Body of pancreas (tissue), 4 donors: ENCODE measurements around the gene SLC6A2. TPM values are rescaled to one million over a fixed set of nuclear protein-coding genes. Genes with fewer than 3 reads are reported as not detected.

Experiments
- ATAC-seq: fragments of 150-250 bp; one replicate; pipeline ENCODE4 v1.9.1; 2016
- DNase-seq, 4 donors: peaks; one replicate each; pipeline ENCODE4 v3.0.0-alpha.2; 2019
- H3K27ac ChIP-seq, 4 donors: fragments of 200-600 bp; sonication (generic); 1 replicate in 3 of 4; 2 replicates in 1 of 4; pipeline versions ENCODE4 v1.5.1 to v1.6.1; 2016 to 2019; ENCODE audit warnings: mild to moderate bottlenecking in 1 of 4, mixed read lengths in 1 of 4, moderate library complexity in 1 of 4
- H3K27me3 ChIP-seq, 2 donors: fragments of 200-600 bp; sonication (generic); one replicate each; pipeline ENCODE4 v1.6.0; 2016; ENCODE audit warnings: mild to moderate bottlenecking in 1 of 2
- H3K36me3 ChIP-seq, 2 donors: fragments of 200-600 bp; sonication (generic); replicated peaks in 1 of 2; 2 replicates each; pipeline ENCODE4 v1.5.1; 2016; ENCODE audit warnings: low read depth in 2 of 2; ENCODE audit not compliant: insufficient read depth in 1 of 2
- H3K4me1 ChIP-seq: fragments of 200-600 bp; sonication (generic); one replicate; pipeline ENCODE4 v1.6.0; 2016
- H3K4me3 ChIP-seq, 2 donors: fragments of 200-600 bp; sonication (generic); 1 replicate in 1 of 2; 2 replicates in 1 of 2; pipeline ENCODE4 v1.5.1; 2016 to 2019
- H3K9me3 ChIP-seq, 3 donors: fragments of 200-600 bp; sonication (generic); 1 replicate in 2 of 3; 2 replicates in 1 of 3; pipeline ENCODE4 v1.5.1; 2016
- POLR2A ChIP-seq, 3 donors: fragments of 450-650 bp; IDR thresholded peaks; one replicate each; pipeline ENCODE4 v1.6.1; 2016; ENCODE audit warnings: antibody characterized with exemption in 3 of 3, mild to moderate bottlenecking in 2 of 3
- WGBS, 2 donors: methylation state at CpG; one replicate each; pipeline ENCODE4 v1.1.5; 2017; 5-methylcytosine and 5-hydroxymethylcytosine counted together
- intact Hi-C: fragments of 100-400 bp; cut with DNase I; formaldehyde crosslinking; loops from one replicate; pipeline ENCODE4 v1.15.1; 2023
- total RNA-seq, 2 donors: library from RNA; depleted of rRNA; stranded (reverse); fragments of >200 nt; gene quantifications; one replicate each; pipeline ENCODE4 v1.1.0, GENCODE V29; 2016
- TF ChIP-seq, protein P1 (sequence below), 7 experiments: fragments of 450-650 bp in 4 of 7; fragments of 200-600 bp in 3 of 7; sonication (generic) in 3 of 7; IDR thresholded peaks; one replicate each; pipeline ENCODE4 v1.5.1; 2016 to 2019; ENCODE audit warnings: antibody characterized with exemption in 7 of 7

The SLC6A2 gene
- total RNA-seq, 2 donors from 2014 or later = not detected

DNA sequence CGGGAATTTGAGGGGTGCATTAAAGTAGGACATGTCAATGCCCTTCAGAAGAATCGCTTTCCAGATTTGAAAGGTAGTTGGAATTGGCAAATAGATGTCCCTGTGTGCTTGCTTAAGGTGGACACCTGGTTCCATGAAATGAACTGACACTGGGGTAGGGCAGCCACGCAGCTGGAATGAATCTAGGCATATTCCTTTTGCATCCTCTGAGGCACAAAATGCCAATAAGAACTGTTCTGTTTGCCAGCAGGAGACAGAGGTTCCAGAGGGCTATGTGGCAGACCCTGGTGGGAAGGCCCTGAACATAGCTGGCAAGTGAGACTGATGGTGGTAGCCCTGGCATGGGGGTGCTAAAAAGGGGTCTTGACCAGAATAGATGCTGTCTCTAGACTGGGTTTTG, 61.5 kb downstream of the SLC6A2 start:
- Histone ChIP-seq H3K27me3 (no peaks in the 10 kb centered on the region), H3K9me3 (no peaks in the 10 kb centered on the region), H3K4me3 (no peak overlapping the region), H3K36me3 (no peaks in the 10 kb centered on the region), H3K27ac (no peak overlapping the region), H3K4me1 (no peaks in the 10 kb centered on the region)
- DNase-seq (no peak), ATAC-seq (no peak)
- WGBS, 2 donors = 65 to 72% methylated on average over 3 of the region's 3 CpGs
- no peak for TF ChIP-seq POLR2A (IDR thresholded peaks at IDR 0.05)
- TF ChIP-seq, protein P1, sequence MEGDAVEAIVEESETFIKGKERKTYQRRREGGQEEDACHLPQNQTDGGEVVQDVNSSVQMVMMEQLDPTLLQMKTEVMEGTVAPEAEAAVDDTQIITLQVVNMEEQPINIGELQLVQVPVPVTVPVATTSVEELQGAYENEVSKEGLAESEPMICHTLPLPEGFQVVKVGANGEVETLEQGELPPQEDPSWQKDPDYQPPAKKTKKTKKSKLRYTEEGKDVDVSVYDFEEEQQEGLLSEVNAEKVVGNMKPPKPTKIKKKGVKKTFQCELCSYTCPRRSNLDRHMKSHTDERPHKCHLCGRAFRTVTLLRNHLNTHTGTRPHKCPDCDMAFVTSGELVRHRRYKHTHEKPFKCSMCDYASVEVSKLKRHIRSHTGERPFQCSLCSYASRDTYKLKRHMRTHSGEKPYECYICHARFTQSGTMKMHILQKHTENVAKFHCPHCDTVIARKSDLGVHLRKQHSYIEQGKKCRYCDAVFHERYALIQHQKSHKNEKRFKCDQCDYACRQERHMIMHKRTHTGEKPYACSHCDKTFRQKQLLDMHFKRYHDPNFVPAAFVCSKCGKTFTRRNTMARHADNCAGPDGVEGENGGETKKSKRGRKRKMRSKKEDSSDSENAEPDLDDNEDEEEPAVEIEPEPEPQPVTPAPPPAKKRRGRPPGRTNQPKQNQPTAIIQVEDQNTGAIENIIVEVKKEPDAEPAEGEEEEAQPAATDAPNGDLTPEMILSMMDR (IDR thresholded peaks at IDR 0.05) = no peak
- intact Hi-C loops = no loop called here

GRCh38 chr16:55725055-55725777, 69.4 kb downstream of the SLC6A2 start:
- intact Hi-C loops = no loop called here
- Histone ChIP-seq H3K27ac (no peak overlapping the region), H3K36me3 (no peaks in the 10 kb centered on the region), H3K4me3 (no peak overlapping the region), H3K9me3 (no peaks in the 10 kb centered on the region), H3K4me1 (no peaks in the 10 kb centered on the region), H3K27me3 (no peaks in the 10 kb centered on the region)
- ATAC-seq (no peak), DNase-seq (no peak)
- TF ChIP-seq, protein P1 (IDR thresholded peaks at IDR 0.05) = no peak
- TF ChIP-seq POLR2A (IDR thresholded peaks at IDR 0.05) = no peak
- 45 to 61% methylated on average over 5 of the region's 5 CpGs for WGBS, 2 donors

DNA sequence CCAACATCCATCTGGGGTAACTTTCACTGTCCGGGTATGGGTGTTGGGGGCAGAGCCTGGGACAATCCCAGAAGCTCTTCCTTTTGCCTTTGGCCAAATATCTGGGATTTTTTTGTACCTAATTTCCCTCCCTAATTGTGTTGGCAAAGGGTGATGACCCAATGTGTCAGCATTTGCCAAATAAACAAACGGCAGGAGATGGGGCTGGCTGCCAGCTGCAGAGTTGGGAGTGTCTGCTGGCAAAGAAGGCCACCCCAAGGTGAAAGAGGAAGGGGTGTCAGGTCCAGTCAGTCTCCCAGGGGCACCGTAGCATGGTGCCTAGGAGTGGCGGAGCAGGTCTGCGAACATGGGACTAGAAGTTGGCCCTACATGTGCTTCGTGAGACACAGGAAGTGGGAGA, 73.0 kb downstream of the SLC6A2 start:
- H3K27me3 ChIP-seq = no peaks in the 10 kb centered on the region
- intact Hi-C loops = no loop called here
- TF ChIP-seq POLR2A (IDR thresholded peaks at IDR 0.05) = no peak
- TF ChIP-seq, protein P1 (IDR thresholded peaks at IDR 0.05) = no peak
- H3K4me1 ChIP-seq = no peaks in the 10 kb centered on the region
- no peaks in the 10 kb centered on the region for H3K36me3 ChIP-seq
- H3K27ac ChIP-seq = no peak overlapping the region
- 62 to 63% methylated on average over 5 to 6 of the region's 6 CpGs for WGBS, 2 donors
- no peaks in the 10 kb centered on the region for H3K9me3 ChIP-seq
- DNase-seq (no peak), ATAC-seq (no peak)
- H3K4me3 ChIP-seq = no peak overlapping the region

DNA sequence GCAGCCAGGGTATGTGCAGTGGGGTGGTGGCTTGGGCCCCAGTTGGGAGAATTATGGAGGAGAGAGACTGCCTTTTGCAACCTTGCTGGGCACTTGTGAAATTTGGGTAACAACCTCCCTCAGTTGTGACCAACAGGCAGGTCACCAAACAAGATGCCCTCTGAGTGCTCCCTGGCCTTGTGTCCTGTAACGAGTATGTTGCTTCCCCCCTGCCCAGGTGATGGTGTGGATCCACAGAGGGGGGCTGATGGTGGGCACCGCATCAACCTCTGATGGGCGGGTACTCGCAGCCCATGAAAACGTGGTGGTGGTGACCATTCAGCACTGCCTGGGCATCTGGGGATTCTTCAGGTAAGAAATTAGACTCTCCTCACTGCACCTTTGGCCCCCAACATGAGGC, 74.3 kb downstream of the SLC6A2 start:
- WGBS, 2 donors = 68 to 71% methylated on average over 5 of the region's 5 CpGs
- ATAC-seq (no peak), DNase-seq (no peak)
- Histone ChIP-seq H3K4me1 (no peaks in the 10 kb centered on the region), H3K4me3 (no peak overlapping the region), H3K27me3 (no peaks in the 10 kb centered on the region), H3K9me3 (no peaks in the 10 kb centered on the region), H3K36me3 (no peaks in the 10 kb centered on the region), H3K27ac (no peak overlapping the region)
- TF ChIP-seq, protein P1 (IDR thresholded peaks at IDR 0.05) = no peak
- TF ChIP-seq POLR2A (IDR thresholded peaks at IDR 0.05) = no peak
- intact Hi-C loops = no loop called here

DNA sequence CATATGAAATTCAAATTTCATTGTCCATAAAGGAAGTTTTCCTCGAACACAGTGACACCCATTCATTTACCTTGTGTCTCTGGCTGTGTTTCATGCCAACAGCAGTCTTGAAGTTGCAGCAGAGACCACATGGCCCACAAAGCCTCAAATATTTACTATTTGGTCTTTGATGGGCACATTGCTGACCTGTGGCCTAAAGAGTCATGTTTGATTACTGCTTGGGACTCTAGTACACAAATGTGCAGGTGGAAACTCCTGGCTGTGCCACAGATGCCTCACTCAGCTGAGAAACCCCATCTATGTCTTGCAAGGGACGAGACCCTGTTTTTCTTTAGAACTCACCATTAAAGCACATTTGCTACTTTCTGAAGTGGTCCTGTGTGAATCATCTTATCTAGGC, 76.7 kb downstream of the SLC6A2 start:
- Histone ChIP-seq H3K4me3 (no peak overlapping the region), H3K27ac (no peak overlapping the region), H3K36me3 (no peaks in the 10 kb centered on the region), H3K9me3 (no peaks in the 10 kb centered on the region), H3K4me1 (no peaks in the 10 kb centered on the region), H3K27me3 (no peaks in the 10 kb centered on the region)
- TF ChIP-seq POLR2A (IDR thresholded peaks at IDR 0.05) = no peak
- TF ChIP-seq, protein P1 (IDR thresholded peaks at IDR 0.05) = no peak
- intact Hi-C loops = no loop called here
- WGBS, 2 donors = 49% methylated on average over 2 of the region's 2 CpGs
- DNase-seq (no peak), ATAC-seq (no peak)
